ENCODE measurements around the gene UQCC5. TPM values are rescaled to one million over a fixed set of nuclear protein-coding genes. Genes with fewer than 3 reads are reported as not detected.

Gene UQCC5
- total RNA-seq, 1 donor from 2014 or later: 1.2 TPM

DNA sequence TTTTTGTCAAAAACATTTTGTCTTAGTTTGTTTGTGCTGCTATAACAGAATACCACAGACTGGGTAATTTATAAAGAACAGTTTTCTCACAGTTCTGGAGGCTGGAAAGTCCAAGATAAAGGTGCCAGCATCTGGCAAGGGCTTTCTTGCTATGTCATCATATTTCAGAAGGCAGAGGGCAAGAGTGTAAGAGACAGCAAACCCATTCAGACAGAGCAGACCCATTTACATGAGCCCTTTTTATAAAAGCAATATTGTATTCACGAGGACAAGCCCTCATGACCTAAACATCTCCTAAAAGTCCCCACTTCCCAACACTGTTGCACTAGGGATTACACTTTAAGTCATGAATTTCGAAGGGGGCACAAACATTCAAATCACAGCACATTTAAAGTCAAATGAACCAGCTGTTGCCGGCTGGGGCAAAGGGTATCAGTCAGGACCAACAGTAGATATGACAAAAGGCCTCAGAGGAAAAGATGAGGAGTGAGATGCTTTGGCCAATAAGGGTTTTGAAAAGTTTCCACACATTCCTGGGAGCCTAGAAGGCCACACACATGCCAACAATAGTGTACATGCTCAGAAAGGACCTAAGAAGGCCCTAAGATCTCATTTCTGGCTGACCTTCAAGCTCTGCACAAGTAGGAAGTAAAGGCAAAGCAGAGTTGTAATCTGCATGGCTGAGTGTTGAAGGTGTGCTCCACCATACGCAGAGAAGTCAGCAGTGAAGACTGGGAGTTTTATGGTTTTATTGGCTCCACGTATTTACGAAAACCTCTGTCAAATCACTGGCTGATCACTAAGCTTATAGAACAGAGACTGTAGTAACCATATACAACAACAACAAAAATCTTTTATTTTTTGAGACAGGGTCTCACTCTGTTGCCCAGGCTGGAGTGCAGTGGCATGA is 37.9 kb downstream of the UQCC5 start:
- Histone ChIP-seq H3K27ac (no peak overlapping the region), H3K9me3 (no peaks in the 10 kb centered on the region), H3K4me1 (no peaks in the 10 kb centered on the region), H3K4me3 (no peak overlapping the region), H3K36me3 (peaks cover 0 to 33% of the 10 kb centered on the region in 2 donors), H3K27me3 (no peaks in the 10 kb centered on the region)
- no peak for DNase-seq (ENCODE audit: extremely low spot score in 2 of 2)
- TF ChIP-seq POLR2A (IDR thresholded peaks at IDR 0.05): no peak
- no peak for TF ChIP-seq CTCF (IDR thresholded peaks at IDR 0.05)
- intact Hi-C loops (cut with DNase I): no loop called here

Small RNA genes lying within 50 kb of the gene (small RNA-seq; reads per million reads assigned to genes)
- not detected for gene RNU6-856P
- not detected for gene RNU6ATAC16P

Other genes with a start within 250 kb of the UQCC5 start
- 10.3 TPM for gene GLYCTK, start 248.8 kb upstream of the UQCC5 start, total RNA-seq
- 12.3 TPM for gene DNAH1, start 220.3 kb upstream of the UQCC5 start, total RNA-seq
- gene BAP1, start 126.6 kb upstream of the UQCC5 start, total RNA-seq: 68.0 TPM
- gene PHF7, start 125.9 kb upstream of the UQCC5 start, total RNA-seq: 13.5 TPM
- gene SEMA3G, start 91.5 kb upstream of the UQCC5 start, total RNA-seq: 8.3 TPM
- 1.7 TPM for gene TNNC1, start 82.6 kb upstream of the UQCC5 start, total RNA-seq
- 103 TPM for gene NISCH, start 81.0 kb upstream of the UQCC5 start, total RNA-seq
- 124 TPM for gene STAB1, start 41.3 kb upstream of the UQCC5 start, total RNA-seq
- gene NT5DC2, start 2.7 kb upstream of the UQCC5 start, total RNA-seq: 63.3 TPM
- gene PBRM1, start 149.3 kb downstream of the UQCC5 start, total RNA-seq: 64.6 TPM
- gene GNL3, start 149.4 kb downstream of the UQCC5 start, total RNA-seq: 73.4 TPM
- 29.7 TPM for gene GLT8D1, start 169.2 kb downstream of the UQCC5 start, total RNA-seq
- gene SPCS1, start 169.5 kb downstream of the UQCC5 start, total RNA-seq: 68.5 TPM
- gene NEK4, start 234.3 kb downstream of the UQCC5 start, total RNA-seq: 53.0 TPM
- 0.98 TPM for gene ITIH1, start 241.0 kb downstream of the UQCC5 start, total RNA-seq